CD14-positive monocyte (primary cell): ENCODE results near the gene SUSD2. TPM values are rescaled to one million over a fixed set of nuclear protein-coding genes. Genes with fewer than 3 reads are reported as not detected.

Source experiments
- DNase-seq, 3 donors: peaks; one replicate each; pipeline ENCODE4 v3.0.0-alpha.2; 2011 to 2022
- H2AFZ ChIP-seq: 2 replicates; pipeline ENCODE4 v1.6.0; 2012; ENCODE audit warnings: mild to moderate bottlenecking, low read depth, low read length, inconsistent platforms; ENCODE audit not compliant: insufficient read depth, poor library complexity, severe bottlenecking
- H3K27ac ChIP-seq, 2 donors: 1 replicate in 1 of 2; 2 replicates in 1 of 2; pipeline ENCODE4 v1.5.1; 2012 to 2013; ENCODE audit warnings: low read length in 2 of 2, control low read depth in 1 of 2, inconsistent platforms in 1 of 2, low read depth in 1 of 2, mild to moderate bottlenecking in 1 of 2
- H3K27me3 ChIP-seq, 2 donors: one replicate each; pipeline versions ENCODE4 v1.6.0 to v1.6.1; 2011 to 2013; ENCODE audit warnings: low read length in 2 of 2; ENCODE audit not compliant: control insufficient read depth in 2 of 2, insufficient read depth in 2 of 2
- H3K36me3 ChIP-seq, 2 donors: replicated peaks in 1 of 2; 1 replicate in 1 of 2; 2 replicates in 1 of 2; pipeline versions ENCODE4 v1.5.1 to v1.6.1; 2012 to 2013; ENCODE audit warnings: low read length in 2 of 2, control low read depth in 1 of 2, inconsistent platforms in 1 of 2, mild to moderate bottlenecking in 1 of 2; ENCODE audit not compliant: insufficient read depth in 2 of 2, control insufficient read depth in 1 of 2
- H3K4me1 ChIP-seq, 2 donors: 1 replicate in 1 of 2; 2 replicates in 1 of 2; pipeline versions ENCODE4 v1.5.1 to v1.6.1; 2012 to 2013; ENCODE audit warnings: low read length in 2 of 2, control low read depth in 1 of 2, inconsistent platforms in 1 of 2, mild to moderate bottlenecking in 1 of 2, moderate library complexity in 1 of 2; ENCODE audit not compliant: insufficient read depth in 2 of 2, control insufficient read depth in 1 of 2
- H3K4me2 ChIP-seq: replicated peaks from 2 replicates; pipeline ENCODE3; 2012; ENCODE audit warnings: low read length, moderate library complexity, mild to moderate bottlenecking; ENCODE audit not compliant: poor library complexity, severe bottlenecking; ENCODE audit errors: extremely low read depth
- H3K4me3 ChIP-seq, 3 experiments: fragments of 200-600 bp in 1 of 3; sonication (generic) in 1 of 3; replicated peaks in 1 of 3; 1 replicate in 2 of 3; 2 replicates in 1 of 3; pipeline ENCODE4 v1.5.1; 2011 to 2013; ENCODE audit warnings: low read length in 3 of 3, mild to moderate bottlenecking in 3 of 3, control low read depth in 2 of 3, low read depth in 2 of 3, inconsistent platforms in 1 of 3, moderate library complexity in 1 of 3
- H3K79me2 ChIP-seq: 2 replicates; pipeline ENCODE4 v1.6.0; 2012; ENCODE audit warnings: mild to moderate bottlenecking, control low read depth, inconsistent platforms, low read length, moderate library complexity; ENCODE audit not compliant: insufficient read depth
- H3K9ac ChIP-seq: 2 replicates; pipeline ENCODE4 v1.6.0; 2017; ENCODE audit warnings: low read length, mild to moderate bottlenecking; ENCODE audit not compliant: insufficient read depth, poor library complexity, severe bottlenecking
- H3K9me3 ChIP-seq, 2 donors: replicated peaks in 1 of 2; 1 replicate in 1 of 2; 2 replicates in 1 of 2; pipeline versions ENCODE4 v1.5.1 to v1.6.1; 2012 to 2013; ENCODE audit warnings: low read length in 2 of 2, control low read depth in 1 of 2; ENCODE audit not compliant: control insufficient read depth in 1 of 2, insufficient read depth in 1 of 2
- H4K20me1 ChIP-seq: 2 replicates; pipeline ENCODE4 v1.6.0; 2012; ENCODE audit warnings: mild to moderate bottlenecking, low read length, control low read depth, moderate library complexity; ENCODE audit not compliant: insufficient read depth
- H3K27ac Mint-ChIP-seq, 7 donors: one replicate each; pipeline ENCODE4 v1.8.0; 2020; ENCODE audit warnings: mild to moderate bottlenecking in 7 of 7, mixed read lengths in 7 of 7, moderate library complexity in 6 of 7, inconsistent platforms in 2 of 7
- H3K27me3 Mint-ChIP-seq, 3 donors: one replicate each; pipeline ENCODE4 v1.8.0; 2021 to 2022; ENCODE audit warnings: low read depth in 3 of 3, mild to moderate bottlenecking in 3 of 3, mixed read lengths in 3 of 3, moderate library complexity in 3 of 3, inconsistent platforms in 1 of 3
- H3K36me3 Mint-ChIP-seq, 2 donors: one replicate each; pipeline ENCODE4 v1.8.0; 2020; ENCODE audit warnings: mixed read lengths in 2 of 2, inconsistent platforms in 1 of 2, mild to moderate bottlenecking in 1 of 2
- H3K4me1 Mint-ChIP-seq: one replicate; pipeline ENCODE4 v1.8.0; 2020; ENCODE audit warnings: mild to moderate bottlenecking, mixed read lengths
- H3K4me3 Mint-ChIP-seq, 2 donors: one replicate each; pipeline ENCODE4 v1.8.0; 2020; ENCODE audit warnings: mild to moderate bottlenecking in 2 of 2, mixed read lengths in 2 of 2, moderate library complexity in 1 of 2
- H3K9me3 Mint-ChIP-seq, 7 donors: one replicate each; pipeline ENCODE4 v1.8.0; 2020 to 2022; ENCODE audit warnings: mixed read lengths in 7 of 7, mild to moderate bottlenecking in 6 of 7, moderate library complexity in 6 of 7, inconsistent platforms in 2 of 7
- CTCF ChIP-seq: fragments of 200-600 bp; IDR thresholded peaks from one replicate; pipeline ENCODE4 v1.8.0; 2022; ENCODE audit warnings: antibody characterized with exemption, mild to moderate bottlenecking
- WGBS: methylation state at CpG from one replicate; pipeline ENCODE4 v1.1.5; 2013; ENCODE audit warnings: missing lambda C conversion rate; ENCODE audit not compliant: insufficient coverage; 5-methylcytosine and 5-hydroxymethylcytosine counted together
- intact Hi-C, 2 donors: fragments of 100-400 bp; cut with micrococcal nuclease; formaldehyde crosslinking; loops; one replicate each; pipeline versions ENCODE4 v1.15.0 to v1.15.1; 2023
- polyA plus RNA-seq, 3 donors: library from polyadenylated mRNA; depleted of rRNA in 1 of 3; unstranded in 2 of 3; stranded (reverse) in 1 of 3; fragments of 300-500 nt in 2 of 3; fragments of >200 nt in 1 of 3; fragmentation: Illumina TruSeq in 2 of 3; gene quantifications; 1 replicate in 2 of 3; 2 replicates in 1 of 3; pipeline ENCODE4 v1.2.3, GENCODE V29; 2012 to 2021

SUSD2 gene
- polyA plus RNA-seq, 3 donors = 0.56 TPM; not detected in 2

GRCh38 chr22:24207264-24208011 lies 26.2 kb downstream of the SUSD2 start:
- H3K4me3 ChIP-seq = peak overlapping the region in 1 of 3 experiments; percentile 49
- peak overlapping the region; percentile 86 to 95 for H3K27ac ChIP-seq
- Mint-ChIP-seq H3K36me3 (no peaks in the 10 kb centered on the region), H3K27ac (peak overlapping the region; percentile 88 to 99 (median 95)), H3K4me1 (peaks cover 48% of the 10 kb centered on the region), H3K27me3 (peaks cover 0 to 4% (median 2%) of the 10 kb centered on the region in 3 donors), H3K4me3 (peak overlapping the region in 1 of 2 donors; percentile 55), H3K9me3 (no peaks in the 10 kb centered on the region)
- H2AFZ ChIP-seq = no peak overlapping the region
- H3K36me3 ChIP-seq = no peaks in the 10 kb centered on the region
- TF ChIP-seq CTCF = no peak
- H3K9ac ChIP-seq = peak overlapping the region; percentile 39
- no peaks in the 10 kb centered on the region for H3K27me3 ChIP-seq
- WGBS = 24% methylated on average over 4 of the region's 8 CpGs
- DNase-seq = peak in 1 of 3 donors; percentile 28
- H4K20me1 ChIP-seq = no peaks in the 10 kb centered on the region
- H3K79me2 ChIP-seq = no peaks in the 10 kb centered on the region
- H3K9me3 ChIP-seq = no peaks in the 10 kb centered on the region
- peaks cover 44 to 57% of the 10 kb centered on the region in 2 donors for H3K4me1 ChIP-seq
- H3K4me2 ChIP-seq = peak overlapping the region; percentile 50
- intact Hi-C loops = no loop called here

- H3K27ac ChIP-seq = peak overlapping the region; percentile 86 to 95
These were observed 26.9 kb downstream of the SUSD2 start for GRCh38 chr22:24208012-24208749.

More at GRCh38 chr22:24208012-24208749, 26.9 kb downstream of the SUSD2 start:
- WGBS = 0% methylated on average over 1 of the region's 2 CpGs
- intact Hi-C loops = no loop called here
- no peaks in the 10 kb centered on the region for H3K9me3 ChIP-seq
- no peaks in the 10 kb centered on the region for H3K36me3 Mint-ChIP-seq
- H3K4me1 ChIP-seq = peaks cover 44 to 57% of the 10 kb centered on the region in 2 donors
- H3K9me3 Mint-ChIP-seq = no peaks in the 10 kb centered on the region
- no peaks in the 10 kb centered on the region for H3K27me3 ChIP-seq
- peak overlapping the region in 1 of 3 experiments; percentile 49 for H3K4me3 ChIP-seq
- H2AFZ ChIP-seq = no peak overlapping the region
- peaks cover 0 to 4% (median 2%) of the 10 kb centered on the region in 3 donors for H3K27me3 Mint-ChIP-seq
- DNase-seq = peak; percentile 90 to 98 (median 98)
- H3K4me1 Mint-ChIP-seq = peaks cover 48% of the 10 kb centered on the region
- peak overlapping the region; percentile 88 to 99 (median 95) for H3K27ac Mint-ChIP-seq
- no peaks in the 10 kb centered on the region for H3K36me3 ChIP-seq
- H3K9ac ChIP-seq = peak overlapping the region; percentile 39
- no peaks in the 10 kb centered on the region for H4K20me1 ChIP-seq
- H3K79me2 ChIP-seq = no peaks in the 10 kb centered on the region
- no peak for TF ChIP-seq CTCF
- H3K4me2 ChIP-seq = peak overlapping the region; percentile 50
- peak overlapping the region in 1 of 2 donors; percentile 55 for H3K4me3 Mint-ChIP-seq
